Right forelimb (tissue), 1 donor: ENCODE measurements around the gene ABCC9.
A peak's percentile ranks its signal among the peaks of the same experiment; 100 is the strongest.
"Not testable (repeated sequence)": the region's sequence is repeated elsewhere in the genome, so short reads cannot be mapped to it uniquely, and the experiment has no call there.

Source experiments
- DNase-seq: peaks from one replicate; pipeline ENCODE4 v3.0.0-alpha.2; 2018

ABCC9 gene

GRCh38 chr12:21814814-21815213 lies 126.4 kb downstream of the ABCC9 start:
- DNase-seq = no peak

DNA sequence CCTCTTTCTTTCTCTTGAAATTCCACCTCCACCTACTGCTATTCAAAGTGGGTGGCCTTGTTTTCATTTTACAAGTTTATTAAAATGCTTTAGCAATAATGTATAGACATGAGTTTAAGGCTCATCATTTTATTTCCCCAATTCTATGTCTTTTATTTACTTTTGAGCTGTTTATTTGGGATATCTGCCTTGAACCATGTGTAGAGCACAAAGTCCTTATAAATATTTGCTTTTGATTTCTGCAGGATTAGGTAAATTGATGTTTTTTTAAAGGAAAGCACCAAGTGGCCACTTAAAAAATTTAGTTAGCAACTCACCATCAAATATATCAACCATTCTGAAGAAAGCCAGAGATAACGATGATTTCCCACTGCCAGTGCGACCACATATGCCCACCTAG lies 126.9 kb downstream of the ABCC9 start:
- no peak for DNase-seq

- DNase-seq = no peak
Observed at GRCh38 chr12:21813751-21814150, 127.5 kb downstream of the ABCC9 start.

DNA sequence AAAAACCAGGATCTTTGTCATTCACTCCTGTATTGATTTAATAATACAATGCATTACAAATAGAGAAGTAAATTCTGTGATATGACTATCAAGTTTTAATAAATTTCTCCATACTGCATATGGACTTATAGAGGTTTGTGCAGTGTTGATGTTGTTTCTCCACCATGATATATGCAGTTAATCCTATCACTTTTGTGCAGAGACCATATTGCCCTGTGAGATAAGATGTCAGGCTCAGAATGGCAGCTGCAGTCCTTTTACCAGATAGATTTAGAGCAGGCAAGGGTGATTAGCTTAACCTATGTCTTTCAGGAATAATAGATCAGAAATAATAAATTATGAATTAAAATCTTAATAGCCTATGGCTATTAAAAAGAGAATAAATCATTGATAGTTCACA lies 128.1 kb downstream of the ABCC9 start:
- no peak for DNase-seq

DNA sequence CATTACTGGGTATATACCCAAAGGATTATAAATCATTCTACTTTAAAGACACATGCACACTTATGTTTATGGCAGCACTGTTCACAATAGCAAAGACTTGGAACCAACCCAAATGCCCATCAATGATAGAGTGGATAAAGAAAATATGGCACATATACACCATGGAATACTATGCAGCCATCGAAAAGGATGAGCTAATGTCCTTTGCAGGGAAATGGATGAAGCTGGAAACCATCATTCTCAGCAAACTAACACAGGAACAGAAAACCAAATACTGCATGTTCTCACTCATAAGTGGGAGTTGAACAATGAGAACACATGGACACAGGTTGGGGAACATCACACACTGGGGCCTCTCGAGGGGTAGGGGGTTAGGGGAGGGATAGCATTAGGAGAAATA lies 128.9 kb downstream of the ABCC9 start:
- DNase-seq = not testable (repeated sequence)

DNA sequence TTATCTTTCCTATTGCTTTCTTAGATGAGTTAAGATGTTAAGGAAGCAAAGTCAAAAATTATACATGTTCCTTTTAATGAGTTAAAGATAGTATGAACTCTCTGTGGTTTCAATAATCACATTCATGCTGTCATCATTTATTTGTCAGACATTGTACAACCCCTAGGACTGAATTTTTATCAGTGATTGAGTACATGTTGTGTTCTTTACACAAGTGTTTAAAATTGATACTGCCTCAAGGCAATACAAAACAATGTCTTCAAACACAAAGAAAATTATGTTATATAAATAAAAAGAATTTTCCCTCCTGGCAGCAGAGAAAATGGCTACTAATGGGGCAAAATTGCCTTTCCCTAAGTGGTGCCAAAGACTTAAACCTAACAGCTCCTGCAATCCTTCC lies 132.1 kb downstream of the ABCC9 start:
- no peak for DNase-seq

- no peak for DNase-seq
Observed at GRCh38 chr12:21806255-21806654, 135.0 kb downstream of the ABCC9 start.

GRCh38 chr12:21801522-21802288 lies 139.5 kb downstream of the ABCC9 start:
- no peak for DNase-seq

DNA sequence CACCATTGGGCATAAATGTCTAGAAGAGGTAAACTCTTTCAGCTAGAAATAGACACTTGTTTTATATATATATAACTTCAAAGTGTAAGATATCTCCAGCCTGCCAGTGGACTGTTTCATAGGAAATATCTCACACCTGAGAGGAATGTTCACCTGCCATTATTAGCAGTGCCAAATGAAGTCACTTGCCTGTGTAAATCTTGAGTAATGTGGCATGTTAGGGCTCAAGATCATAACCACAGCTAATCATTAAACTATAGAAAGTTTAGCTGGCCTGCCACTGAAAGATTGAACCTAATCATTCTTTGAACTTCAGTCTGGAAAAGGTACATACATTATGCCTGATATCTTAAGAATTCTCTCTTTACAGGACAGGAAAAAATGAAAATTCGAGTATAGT lies 141.2 kb downstream of the ABCC9 start:
- DNase-seq = no peak

- DNase-seq = no peak
Observed at GRCh38 chr12:21797539-21797938, 143.7 kb downstream of the ABCC9 start.

- no peak for DNase-seq
Observed at GRCh38 chr12:21795648-21796328, 145.4 kb downstream of the ABCC9 start.

GRCh38 chr12:21794807-21795595 lies 146.2 kb downstream of the ABCC9 start:
- DNase-seq = not testable (repeated sequence)

DNA sequence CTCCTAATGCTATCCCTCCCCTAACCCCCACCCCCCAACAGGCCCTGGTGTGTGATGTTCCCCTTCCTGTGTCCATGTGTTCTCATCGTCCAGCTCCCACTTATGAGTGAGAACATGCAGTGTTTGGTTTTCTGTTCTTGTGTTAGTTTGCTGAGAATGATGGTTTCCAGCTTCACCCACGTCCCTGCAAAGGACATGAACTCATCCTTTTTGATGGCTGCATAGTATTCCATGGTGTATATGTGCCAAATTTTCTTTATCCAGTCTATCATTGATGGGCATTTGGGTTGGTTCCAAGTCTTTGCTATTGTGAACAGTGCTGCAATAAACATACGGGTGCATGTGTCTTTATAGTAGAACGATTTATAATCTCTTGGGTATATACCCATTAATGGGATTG lies 151.5 kb downstream of the ABCC9 start:
- not testable (repeated sequence) for DNase-seq

- no peak for DNase-seq
Observed at GRCh38 chr12:21788089-21788983, 152.9 kb downstream of the ABCC9 start.

GRCh38 chr12:21786041-21786531 lies 155.1 kb downstream of the ABCC9 start:
- DNase-seq = peak; percentile 47

DNA sequence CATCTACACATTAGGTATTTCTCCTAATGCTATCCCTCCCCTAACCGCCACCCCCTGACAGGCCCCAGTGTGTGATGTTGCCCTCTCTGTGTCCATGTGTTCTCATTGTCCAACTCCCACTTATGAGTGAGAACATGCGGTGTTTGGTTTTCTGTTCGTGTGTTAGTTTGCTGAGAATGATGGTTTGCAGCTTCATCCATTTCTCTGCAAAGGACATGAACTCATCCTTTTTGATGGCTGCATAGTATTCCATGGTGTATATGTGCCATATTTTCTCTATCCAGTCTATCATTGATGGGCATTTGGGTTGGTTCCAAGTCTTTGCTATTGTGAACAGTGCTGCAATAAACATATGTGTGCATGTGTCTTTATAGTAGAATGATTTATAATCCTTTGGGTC lies 158.5 kb downstream of the ABCC9 start:
- not testable (repeated sequence) for DNase-seq

GRCh38 chr12:21780786-21781185 lies 160.4 kb downstream of the ABCC9 start:
- no peak for DNase-seq

- no peak for DNase-seq
Observed at GRCh38 chr12:21776175-21776574, 165.1 kb downstream of the ABCC9 start.

- no peak for DNase-seq
Observed at GRCh38 chr12:21775133-21775820, 165.9 kb downstream of the ABCC9 start.

DNA sequence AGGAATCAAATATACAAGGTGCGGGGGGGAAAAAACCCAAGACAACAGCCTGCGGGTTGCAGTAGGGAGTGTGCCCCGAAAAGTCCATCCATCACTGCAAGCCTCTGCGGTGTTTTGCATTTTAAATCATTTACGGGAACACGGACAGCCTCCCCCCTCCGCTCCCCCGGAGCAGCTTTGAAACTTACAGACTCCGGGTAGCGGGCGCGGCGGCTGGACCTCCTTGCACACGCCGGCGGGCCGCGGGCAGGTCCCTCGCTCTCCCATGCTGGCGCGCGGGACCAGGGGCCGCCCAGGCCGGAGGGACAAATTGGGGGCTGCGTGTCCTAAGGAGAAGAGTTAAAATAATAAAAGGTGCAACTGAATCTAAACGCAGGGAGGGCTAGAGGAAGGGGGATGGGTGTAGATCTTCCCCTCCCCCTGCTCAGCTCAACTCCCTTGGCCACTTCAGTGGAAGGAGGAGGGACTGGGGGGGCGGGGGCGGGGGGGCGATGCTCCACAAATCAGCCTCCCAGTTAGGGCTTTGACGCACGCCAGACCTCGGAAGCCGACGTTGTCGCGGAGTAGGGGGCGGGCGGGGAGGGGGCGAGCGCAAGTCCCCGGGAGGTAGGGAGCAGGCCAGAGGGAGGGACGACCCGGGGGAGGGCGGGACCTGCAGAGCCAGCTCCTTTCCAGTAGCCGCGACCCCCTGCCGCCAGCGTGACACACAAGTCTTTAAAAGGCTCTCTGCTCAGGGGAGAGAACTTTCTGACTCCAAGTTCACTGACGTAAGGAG lies 166.7 kb downstream of the ABCC9 start, which contains the start of gene KCNJ8:
KCNJ8 (minus strand) TSS at position 349 of the 775 bp plus-strand sequence. CDS start 1,090 bp downstream, outside the sequence.
- peak; percentile 80 for DNase-seq

GRCh38 chr12:21773806-21774205 lies 167.4 kb downstream of the ABCC9 start:
- no peak for DNase-seq
